ENCODE results near the gene ART4. TPM values are rescaled to one million over a fixed set of nuclear protein-coding genes. Genes with fewer than 3 reads are reported as not detected.

ART4 gene
- total RNA-seq, 4 donors from 2014 or later = 0.13 to 0.18 TPM; not detected in 2

GRCh38 chr12:14780859-14781258, 62.5 kb downstream of the ART4 start:
- Histone ChIP-seq H3K27ac (no peak overlapping the region), H3K27me3 (no peaks in the 10 kb centered on the region), H3K4me3 (no peak overlapping the region), H3K36me3 (peaks cover 0 to under 1% (median 0%) of the 10 kb centered on the region in 3 donors), H3K9me3 (no peaks in the 10 kb centered on the region), H3K4me1 (no peaks in the 10 kb centered on the region)
- no peak for DNase-seq
- no peak for TF ChIP-seq POLR2A (IDR thresholded peaks at IDR 0.05)
- TF ChIP-seq, protein P1, sequence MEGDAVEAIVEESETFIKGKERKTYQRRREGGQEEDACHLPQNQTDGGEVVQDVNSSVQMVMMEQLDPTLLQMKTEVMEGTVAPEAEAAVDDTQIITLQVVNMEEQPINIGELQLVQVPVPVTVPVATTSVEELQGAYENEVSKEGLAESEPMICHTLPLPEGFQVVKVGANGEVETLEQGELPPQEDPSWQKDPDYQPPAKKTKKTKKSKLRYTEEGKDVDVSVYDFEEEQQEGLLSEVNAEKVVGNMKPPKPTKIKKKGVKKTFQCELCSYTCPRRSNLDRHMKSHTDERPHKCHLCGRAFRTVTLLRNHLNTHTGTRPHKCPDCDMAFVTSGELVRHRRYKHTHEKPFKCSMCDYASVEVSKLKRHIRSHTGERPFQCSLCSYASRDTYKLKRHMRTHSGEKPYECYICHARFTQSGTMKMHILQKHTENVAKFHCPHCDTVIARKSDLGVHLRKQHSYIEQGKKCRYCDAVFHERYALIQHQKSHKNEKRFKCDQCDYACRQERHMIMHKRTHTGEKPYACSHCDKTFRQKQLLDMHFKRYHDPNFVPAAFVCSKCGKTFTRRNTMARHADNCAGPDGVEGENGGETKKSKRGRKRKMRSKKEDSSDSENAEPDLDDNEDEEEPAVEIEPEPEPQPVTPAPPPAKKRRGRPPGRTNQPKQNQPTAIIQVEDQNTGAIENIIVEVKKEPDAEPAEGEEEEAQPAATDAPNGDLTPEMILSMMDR (IDR thresholded peaks at IDR 0.05) = no peak

- H3K4me1 ChIP-seq = no peaks in the 10 kb centered on the region
- H3K27ac ChIP-seq = no peak overlapping the region
- no peaks in the 10 kb centered on the region for H3K9me3 ChIP-seq
- DNase-seq = no peak
- no peak overlapping the region for H3K4me3 ChIP-seq
- TF ChIP-seq, protein P1 (IDR thresholded peaks at IDR 0.05) = no peak
- no peak for TF ChIP-seq POLR2A (IDR thresholded peaks at IDR 0.05)
- H3K36me3 ChIP-seq = no peaks in the 10 kb centered on the region
- no peaks in the 10 kb centered on the region for H3K27me3 ChIP-seq
Observed at GRCh38 chr12:14779834-14780233, 63.5 kb downstream of the ART4 start.

GRCh38 chr12:14777271-14777670, 66.1 kb downstream of the ART4 start:
- Histone ChIP-seq H3K27ac (no peak overlapping the region), H3K4me1 (no peaks in the 10 kb centered on the region), H3K4me3 (no peak overlapping the region), H3K27me3 (no peaks in the 10 kb centered on the region), H3K9me3 (no peaks in the 10 kb centered on the region), H3K36me3 (no peaks in the 10 kb centered on the region)
- no peak for DNase-seq
- no peak for TF ChIP-seq POLR2A (IDR thresholded peaks at IDR 0.05)
- TF ChIP-seq, protein P1 (IDR thresholded peaks at IDR 0.05) = no peak

DNA sequence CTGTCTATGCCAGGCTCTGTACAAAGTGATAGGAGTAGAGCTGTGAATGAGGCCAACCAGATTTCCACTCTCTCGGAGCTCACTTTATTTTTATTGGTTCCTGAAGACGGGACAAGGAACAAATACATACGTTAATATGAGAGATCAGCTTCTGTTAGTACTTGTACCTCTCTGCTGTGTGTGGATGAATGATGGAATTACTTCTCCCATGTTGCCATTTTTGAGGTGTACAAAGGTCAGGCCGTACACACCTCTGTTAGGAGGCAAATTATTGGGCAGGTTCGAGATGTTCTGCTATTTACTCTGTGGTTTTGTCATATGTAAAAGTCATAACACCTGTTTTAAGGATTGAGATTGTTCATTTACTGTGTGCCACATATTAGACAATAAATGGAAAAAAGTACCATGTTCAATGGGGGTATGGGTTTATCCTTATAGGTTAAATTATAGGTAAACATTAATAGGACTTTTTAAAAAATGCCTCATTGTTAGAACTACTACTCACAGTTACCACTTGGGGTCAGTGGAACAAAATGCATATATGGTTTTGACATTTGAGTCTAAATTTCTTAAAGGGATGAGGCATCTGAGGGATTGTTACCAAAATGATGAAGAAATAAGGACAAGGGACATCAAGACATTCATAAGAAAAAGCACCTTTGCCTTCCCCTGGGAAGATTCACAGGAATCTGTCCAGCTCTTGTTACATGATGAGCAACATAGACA, 66.9 kb downstream of the ART4 start:
- H3K4me1 ChIP-seq = no peaks in the 10 kb centered on the region
- no peak for DNase-seq
- H3K4me3 ChIP-seq = peak overlapping the region in 2 of 4 donors; percentile 63 to 90
- no peak for TF ChIP-seq POLR2A (IDR thresholded peaks at IDR 0.05)
- TF ChIP-seq, protein P1 (IDR thresholded peaks at IDR 0.05) = peak in 3 of 6 experiments; percentile 6 to 20 (median 9)
- H3K27me3 ChIP-seq = no peaks in the 10 kb centered on the region
- H3K27ac ChIP-seq = peak overlapping the region in 3 of 4 donors; percentile 6 to 99 (median 94)
- H3K36me3 ChIP-seq = no peaks in the 10 kb centered on the region
- no peaks in the 10 kb centered on the region for H3K9me3 ChIP-seq

GRCh38 chr12:14775636-14775980, 67.7 kb downstream of the ART4 start:
- Histone ChIP-seq H3K9me3 (no peaks in the 10 kb centered on the region), H3K4me3 (peak overlapping the region; percentile 63 to 90 (median 69)), H3K4me1 (no peaks in the 10 kb centered on the region), H3K27ac (peak overlapping the region; percentile 88 to 99 (median 92)), H3K36me3 (no peaks in the 10 kb centered on the region), H3K27me3 (no peaks in the 10 kb centered on the region)
- DNase-seq = no peak
- no peak for TF ChIP-seq POLR2A (IDR thresholded peaks at IDR 0.05)
- TF ChIP-seq, protein P1 (IDR thresholded peaks at IDR 0.05) = no peak

Other genes starting within 250 kb of the ART4 start
- gene GUCY2C, start 146.9 kb downstream of the ART4 start, total RNA-seq = 100 to 1,000 TPM in 3 of 4 donors, 10 to 100 TPM in 1; 25.6 to 176 (median 122) TPM
- gene WBP11, start 40.0 kb downstream of the ART4 start, total RNA-seq = 10 to 100 TPM; 12.3 to 42.9 (median 12.8) TPM
- under 1 TPM in 1 of 4 donors, not detected in 3; 0.88 TPM for gene C12orf60, start 39.9 kb downstream of the ART4 start, total RNA-seq
- gene SMCO3, start 29.3 kb downstream of the ART4 start, total RNA-seq = not detected
- gene MGP, start 42.3 kb upstream of the ART4 start, total RNA-seq = 100 to 1,000 TPM in 3 of 4 donors, 10 to 100 TPM in 1; 76.0 to 127 (median 115) TPM
- 1 to 10 TPM in 2 of 4 donors, under 1 TPM in 1, not detected in 1; 0.94 to 2.5 (median 1.2) TPM for gene ERP27, start 95.0 kb upstream of the ART4 start, total RNA-seq
- gene ARHGDIB, start 118.1 kb upstream of the ART4 start, total RNA-seq = 100 to 1,000 TPM in 1 of 4 donors, 10 to 100 TPM in 3; 17.1 to 290 (median 57.1) TPM
- not detected for gene PDE6H, start 129.5 kb upstream of the ART4 start, total RNA-seq

Measured in Peyer's patch (tissue), 4 donors.